Mammary epithelial cell (primary cell): ENCODE data around the gene HAGHL.
"Not testable (repeated sequence)": the region's sequence is repeated elsewhere in the genome, so short reads cannot be mapped to it uniquely, and the experiment has no call there.

ENCODE experiments used
- CTCF ChIP-seq, 2 donors: IDR thresholded peaks in 1 of 2; conservative IDR thresholded peaks in 1 of 2; 2 replicates each; pipeline ENCODE4 v1.5.1; 2011 to 2012; ENCODE audit warnings: inconsistent platforms in 2 of 2, low read length in 2 of 2, mild to moderate bottlenecking in 2 of 2, control low read depth in 1 of 2, low read depth in 1 of 2; ENCODE audit not compliant: insufficient read depth in 1 of 2; ENCODE audit errors: extremely low read depth in 1 of 2
- EZH2 ChIP-seq: IDR thresholded peaks from 2 replicates; pipeline ENCODE4 v1.6.1; 2012; ENCODE audit warnings: low read length, inconsistent platforms, borderline replicate concordance

- TF ChIP-seq CTCF (conservative IDR thresholded peaks at IDR 0.05 in 1 of 2, IDR thresholded peaks at IDR 0.05 in 1 of 2; ENCODE audit: extremely low read depth in 1 of 2, insufficient read depth in 1 of 2, low read depth in 1 of 2, low read length in 2 of 2); EZH2: not testable (repeated sequence)
Observed at GRCh38 chr16:754121-754607, 27.3 kb downstream of the HAGHL start.
